Stimulated activated CD4-positive, alpha-beta T cell treated with anti-CD3 and anti-CD28 coated beads, TNF-alpha, amount 100 ng/mL, for 1 hour (primary cell): ENCODE measurements around the gene IGF2BP2.

ENCODE experiments used
- DNase-seq, 3 donors: peaks; one replicate each; pipeline ENCODE4 v3.0.0-alpha.2; 2020; ENCODE audit warnings: low read depth in 3 of 3, low spot score in 1 of 3

Gene IGF2BP2

DNA sequence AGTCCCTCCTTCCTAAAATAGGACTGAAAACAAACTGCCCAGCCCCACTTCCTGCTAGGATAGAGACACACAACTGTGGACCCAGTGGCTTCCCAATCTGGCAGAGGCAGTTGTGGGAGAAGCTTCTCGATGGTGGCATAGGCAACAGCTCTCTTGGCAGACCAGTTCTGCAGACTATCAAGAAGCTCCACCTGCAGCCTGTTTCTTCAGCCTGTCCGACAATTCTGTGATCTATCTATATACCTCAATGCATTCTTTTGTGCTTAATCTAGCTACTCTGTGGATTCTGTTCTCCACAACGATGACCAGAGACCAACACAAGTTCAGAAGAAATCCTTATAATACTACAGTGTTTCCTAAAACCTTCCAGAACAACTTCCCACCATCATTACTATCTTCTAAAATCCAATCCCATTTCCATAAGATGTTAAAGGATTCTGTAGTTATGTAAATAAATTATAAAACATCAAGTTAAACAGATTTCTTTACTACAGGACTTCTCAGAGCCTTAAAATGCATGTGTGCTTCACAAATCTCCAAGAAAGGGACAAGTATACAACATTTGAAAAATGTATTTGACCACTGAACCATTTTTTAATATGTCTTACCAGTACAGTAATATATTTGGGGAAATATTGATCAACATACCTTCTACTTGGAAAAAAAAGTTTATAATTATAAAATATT lies 57.7 kb downstream of the IGF2BP2 start:
- no peak for DNase-seq

DNA sequence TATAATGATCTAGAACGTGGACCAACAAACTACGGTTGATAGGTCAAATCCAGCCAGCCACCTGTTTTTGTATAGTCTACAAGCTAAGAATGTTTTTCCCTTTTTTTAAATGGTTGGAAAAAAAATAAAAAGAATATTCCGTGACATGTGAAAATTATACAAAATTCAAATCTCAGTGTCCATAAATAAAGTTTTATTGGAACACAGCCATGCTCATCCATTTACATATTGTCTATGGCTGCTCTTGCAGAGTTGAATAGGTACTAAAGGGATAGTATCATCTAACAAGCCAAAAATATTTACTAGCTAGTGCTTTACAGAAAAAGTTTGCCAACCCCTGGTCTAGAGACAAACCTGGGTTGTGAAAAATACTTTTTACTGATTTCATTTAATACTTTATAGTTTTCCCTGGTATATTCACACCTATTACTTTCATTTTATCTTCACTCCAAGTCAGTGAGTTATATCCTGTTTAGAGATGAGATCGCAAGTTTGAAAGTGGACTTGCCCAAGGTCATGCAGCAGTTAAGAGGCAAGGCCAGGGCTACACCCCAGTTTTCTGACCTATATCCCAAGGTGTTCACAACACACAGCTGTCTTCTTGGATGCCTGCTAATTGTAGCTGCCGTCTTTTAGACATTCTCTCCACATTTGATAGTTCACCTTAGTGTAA lies 58.4 kb downstream of the IGF2BP2 start:
- DNase-seq = no peak

DNA sequence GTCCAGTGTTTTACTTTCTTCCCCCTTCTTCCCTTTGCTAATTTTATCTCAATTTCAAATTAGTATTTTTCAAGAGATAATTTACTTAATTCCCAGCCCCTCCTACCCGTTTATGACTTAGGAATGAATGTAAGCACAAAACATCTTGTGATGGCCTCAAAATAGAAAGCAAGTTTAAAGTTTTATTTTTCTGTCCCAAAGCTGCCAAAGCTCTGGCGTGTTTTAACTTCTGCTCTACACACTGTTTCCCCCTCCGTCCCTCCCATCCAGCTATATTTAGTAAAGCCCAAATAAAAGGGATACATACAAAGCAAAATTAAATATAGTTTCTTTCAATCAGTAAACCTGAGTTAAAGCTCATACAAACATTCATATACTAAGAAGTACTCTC lies 59.9 kb downstream of the IGF2BP2 start:
- no peak for DNase-seq

DNA sequence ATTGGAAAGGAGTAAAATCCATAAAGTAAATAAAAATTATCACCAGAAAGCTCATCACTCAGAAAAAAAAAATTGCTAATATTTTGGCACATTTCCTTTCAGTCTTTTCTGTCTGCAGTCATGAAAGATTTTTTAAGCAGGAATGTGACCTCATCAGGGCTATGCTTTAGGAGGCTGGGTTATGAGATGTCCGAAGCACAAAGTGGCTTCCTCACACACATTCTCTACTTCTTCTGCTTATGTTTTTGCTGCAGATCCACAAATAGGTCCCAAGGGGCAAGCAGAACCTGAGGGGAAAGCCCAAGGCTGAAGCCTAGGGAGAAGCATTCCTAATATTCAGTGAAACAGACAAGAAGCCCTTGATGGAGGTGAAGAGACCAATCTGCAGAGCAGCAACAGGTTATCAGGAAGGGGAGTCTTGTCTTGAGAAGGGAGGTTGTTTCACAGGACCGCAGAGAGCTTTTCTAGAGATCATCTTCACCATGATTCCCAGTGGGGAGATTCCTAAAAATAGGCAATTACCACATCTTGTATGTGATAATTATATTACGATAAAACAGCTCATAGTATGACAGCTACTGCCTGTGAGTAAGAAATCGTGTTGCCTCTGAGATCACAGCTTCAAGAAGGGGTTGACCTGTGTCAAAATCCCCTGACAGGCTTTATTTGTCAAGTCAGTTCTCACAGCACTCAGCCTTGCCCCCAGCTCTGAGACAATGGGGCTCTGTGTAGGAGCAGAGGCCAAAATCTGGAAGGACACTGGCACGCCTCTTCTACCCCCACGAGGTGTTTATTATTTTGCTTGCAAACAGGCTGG lies 60.5 kb downstream of the IGF2BP2 start:
- DNase-seq = no peak

DNA sequence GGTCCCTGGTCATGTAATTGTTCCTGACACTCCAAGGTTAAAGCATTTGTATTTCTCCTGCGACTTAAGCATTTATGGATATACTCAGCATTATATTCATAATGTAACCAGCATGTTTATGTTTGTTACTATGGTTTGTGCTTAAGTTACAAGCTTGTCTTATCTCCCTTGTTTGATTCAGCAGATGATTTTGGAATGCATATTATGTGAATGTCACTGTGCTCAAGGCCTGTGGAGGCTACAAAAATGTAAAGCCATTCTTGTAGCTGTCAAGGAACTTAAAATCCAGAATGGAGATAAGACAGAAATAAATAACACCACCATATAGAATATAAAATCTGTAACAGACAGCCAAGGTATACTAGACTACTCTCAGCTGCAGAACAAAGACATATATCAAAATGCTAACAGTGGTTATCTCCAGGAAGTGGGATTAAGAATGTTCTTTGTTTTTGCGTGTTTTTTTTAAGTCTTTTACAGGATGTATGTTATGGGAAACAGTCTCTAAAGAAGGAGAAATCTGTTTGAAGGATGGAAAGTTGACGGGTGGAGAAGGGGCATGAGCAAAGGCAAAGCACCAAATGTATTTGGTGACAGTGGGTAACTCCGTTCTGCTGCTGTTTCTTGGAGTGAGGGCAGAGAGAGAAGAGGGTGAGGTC lies 61.4 kb downstream of the IGF2BP2 start:
- no peak for DNase-seq

DNA sequence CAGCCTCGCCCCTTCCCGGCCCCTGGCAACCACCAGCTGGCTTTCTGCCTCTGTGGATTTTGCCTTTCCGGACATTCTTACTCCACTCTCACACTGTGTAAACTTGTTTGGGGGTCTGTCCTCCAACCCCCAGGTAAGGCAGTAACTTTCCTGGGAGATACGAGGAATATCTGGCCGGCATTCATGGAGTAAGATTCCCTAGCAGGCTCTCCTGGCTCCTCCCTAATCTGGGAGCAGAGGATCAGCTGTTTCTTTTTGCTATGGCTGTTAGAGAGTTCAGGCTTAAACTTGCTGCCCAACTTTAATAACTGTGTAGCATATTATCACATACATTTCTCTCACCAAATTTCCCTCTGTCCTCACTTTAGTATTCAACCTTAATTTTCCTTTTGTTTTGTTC lies 64.3 kb downstream of the IGF2BP2 start:
- DNase-seq = no peak

DNA sequence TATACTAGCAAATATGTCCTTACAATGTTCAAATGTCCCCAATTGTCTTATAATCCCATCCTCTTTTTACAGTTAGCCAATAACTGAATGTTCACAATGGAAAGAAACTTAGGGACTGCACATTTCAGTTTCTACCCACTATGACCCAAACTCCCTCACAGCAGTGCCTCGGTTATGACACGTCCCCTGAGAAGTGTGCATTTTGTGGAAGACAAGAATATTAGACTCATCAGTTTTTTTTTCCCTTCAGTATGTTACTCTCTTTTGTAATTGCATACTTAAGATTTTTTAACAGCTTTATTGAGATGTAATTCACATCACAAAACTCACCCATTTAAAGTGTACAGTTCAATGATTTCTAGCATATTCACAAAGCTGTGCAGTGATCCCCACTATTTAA lies 64.8 kb downstream of the IGF2BP2 start:
- DNase-seq = no peak

DNA sequence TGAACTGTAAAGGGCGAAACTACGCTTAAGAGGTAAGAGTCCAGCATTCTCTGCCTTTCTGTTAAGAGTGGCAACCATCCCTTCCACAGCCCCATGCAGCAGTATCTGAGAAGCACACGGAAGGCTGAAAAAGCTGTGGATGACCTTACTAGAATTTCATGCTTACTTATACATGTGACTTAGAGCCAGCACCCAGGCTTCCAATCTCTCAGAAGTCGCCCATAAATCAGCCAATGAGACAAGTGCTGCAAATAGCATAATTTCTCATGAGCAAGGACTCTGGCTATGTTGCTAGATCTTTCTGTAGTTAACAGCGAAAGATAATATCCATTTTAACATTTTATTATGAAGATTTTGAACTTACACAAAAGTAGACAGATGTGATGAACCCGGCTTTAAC lies 65.3 kb downstream of the IGF2BP2 start:
- DNase-seq = no peak

DNA sequence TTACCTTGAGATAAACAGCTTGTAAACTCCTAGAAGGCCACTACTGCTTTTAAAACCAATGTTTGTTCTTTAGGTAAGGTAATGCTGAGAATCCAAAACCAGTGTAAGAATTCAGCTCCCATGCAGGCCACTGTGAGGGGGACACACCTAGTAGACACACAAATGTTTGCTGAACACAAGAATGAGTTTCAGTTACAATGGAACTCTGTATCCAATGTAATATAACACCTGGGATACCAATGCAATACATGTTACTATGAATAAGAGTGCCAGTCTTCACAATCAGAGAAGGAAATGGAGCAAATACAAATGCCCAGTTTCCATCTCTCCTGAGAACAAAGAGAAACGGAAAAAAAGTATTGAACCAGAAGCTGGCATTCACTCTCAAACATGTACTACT lies 65.9 kb downstream of the IGF2BP2 start:
- no peak for DNase-seq

DNA sequence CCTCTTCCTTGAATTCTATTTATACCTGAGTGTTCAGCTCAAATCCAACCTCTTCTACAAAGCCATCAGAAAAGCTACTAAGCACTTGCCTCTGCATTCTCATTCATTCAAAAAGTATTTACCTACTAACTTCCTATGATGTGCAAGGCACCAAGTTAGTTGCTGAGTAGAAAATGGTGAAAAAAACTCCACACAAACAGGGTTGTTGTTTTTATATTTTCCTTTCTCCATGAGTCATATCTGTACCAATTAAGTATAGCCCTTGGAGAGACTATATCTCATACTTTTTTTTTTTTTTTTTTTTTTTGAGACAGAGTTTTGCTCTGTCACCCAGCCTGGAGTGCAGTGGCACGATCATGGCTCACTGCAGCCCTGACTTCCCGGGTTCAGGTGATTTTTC lies 67.7 kb downstream of the IGF2BP2 start:
- no peak for DNase-seq

DNA sequence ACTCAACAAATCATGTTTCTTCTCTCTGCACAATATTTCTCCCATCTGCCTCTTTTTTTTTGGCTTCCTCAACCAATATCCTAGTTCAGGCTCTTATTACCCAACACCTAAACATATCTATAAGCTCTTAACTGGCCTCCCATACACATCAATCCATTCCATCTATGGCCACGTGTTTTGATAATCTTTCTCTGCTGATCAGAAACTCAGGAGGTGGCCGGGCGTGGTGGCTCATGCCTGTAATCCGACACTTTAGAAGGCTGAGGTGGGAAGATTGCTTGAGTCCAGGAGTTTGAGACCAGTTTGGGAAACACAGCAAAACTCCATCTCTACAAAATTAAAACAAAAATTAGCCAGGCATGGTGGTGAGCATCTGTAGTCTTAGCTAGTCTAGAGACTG lies 68.4 kb downstream of the IGF2BP2 start:
- no peak for DNase-seq

DNA sequence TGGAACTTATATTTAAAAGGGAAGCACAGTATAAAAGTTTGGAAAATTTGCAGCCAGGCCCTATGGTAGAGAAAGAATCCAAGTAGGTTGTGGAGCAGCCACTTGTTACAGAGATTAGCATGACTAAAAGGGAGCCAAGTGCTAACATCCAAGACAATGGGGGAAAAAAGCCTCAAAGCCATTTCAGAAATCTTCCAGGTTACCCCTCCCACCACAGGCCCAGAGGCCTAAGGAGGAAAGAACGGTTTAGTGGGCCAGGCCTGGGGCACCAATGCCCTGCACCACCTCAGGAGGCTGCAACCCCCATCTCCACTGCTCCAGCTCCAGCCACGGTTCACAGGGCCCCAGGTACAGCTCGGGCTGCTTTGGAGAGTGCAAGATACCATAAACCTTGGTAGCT lies 69.9 kb downstream of the IGF2BP2 start:
- no peak for DNase-seq

DNA sequence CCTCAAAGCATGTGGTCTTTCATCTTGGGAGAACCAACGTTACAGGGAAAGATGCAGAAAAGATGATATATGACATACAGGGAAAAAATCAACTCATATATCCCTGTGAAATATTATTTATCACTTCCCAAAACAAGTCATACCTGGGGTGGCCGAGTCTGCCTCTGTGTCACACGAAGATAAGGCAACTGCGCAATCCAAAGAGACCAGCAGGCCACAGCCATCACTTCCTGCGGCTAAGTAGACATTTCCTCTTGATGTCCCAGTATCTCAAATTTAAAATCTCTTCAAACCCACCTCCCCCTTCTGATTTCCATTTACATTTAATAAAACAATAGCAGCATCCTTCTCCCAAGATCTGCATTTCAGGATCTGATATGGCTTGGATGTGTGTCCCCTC lies 71.5 kb downstream of the IGF2BP2 start:
- DNase-seq = no peak

DNA sequence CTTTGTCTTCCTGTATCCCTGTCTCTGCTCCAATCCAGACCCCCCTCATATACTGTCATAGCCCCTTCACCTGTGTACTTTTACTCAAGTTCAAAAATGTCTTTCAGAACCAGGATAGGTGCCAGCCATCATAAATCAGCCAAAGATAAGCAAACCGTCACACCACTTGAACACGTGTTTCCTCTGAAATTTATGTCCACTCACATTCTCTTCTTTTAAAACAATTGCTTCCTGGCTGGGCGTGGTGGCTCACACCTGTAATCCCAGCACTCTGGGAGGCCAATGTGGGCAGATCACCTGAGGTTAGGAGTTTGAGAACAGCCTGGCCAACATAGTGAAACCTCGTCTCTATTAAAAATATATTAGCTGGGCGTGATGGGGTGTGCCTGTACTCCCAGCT lies 74.1 kb downstream of the IGF2BP2 start:
- no peak for DNase-seq

DNA sequence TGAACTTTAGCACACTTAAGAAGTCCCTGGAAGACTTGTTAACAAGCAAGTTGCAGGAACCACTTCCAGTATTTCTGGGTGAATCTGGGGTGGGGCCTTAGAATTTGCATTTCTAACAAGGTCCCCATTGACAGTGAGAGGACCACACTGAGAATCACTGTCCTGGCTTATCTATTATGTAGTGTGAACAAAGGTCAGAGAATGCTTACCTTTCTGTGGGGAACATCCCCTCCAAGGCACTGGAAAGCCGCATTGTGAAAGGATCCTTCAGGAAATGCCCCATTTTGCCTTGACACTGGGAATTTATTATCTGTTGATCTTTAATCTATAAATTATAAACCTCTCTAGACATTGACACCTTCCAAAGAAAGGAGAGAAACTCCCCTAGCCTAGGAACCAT lies 74.8 kb downstream of the IGF2BP2 start:
- DNase-seq = no peak

DNA sequence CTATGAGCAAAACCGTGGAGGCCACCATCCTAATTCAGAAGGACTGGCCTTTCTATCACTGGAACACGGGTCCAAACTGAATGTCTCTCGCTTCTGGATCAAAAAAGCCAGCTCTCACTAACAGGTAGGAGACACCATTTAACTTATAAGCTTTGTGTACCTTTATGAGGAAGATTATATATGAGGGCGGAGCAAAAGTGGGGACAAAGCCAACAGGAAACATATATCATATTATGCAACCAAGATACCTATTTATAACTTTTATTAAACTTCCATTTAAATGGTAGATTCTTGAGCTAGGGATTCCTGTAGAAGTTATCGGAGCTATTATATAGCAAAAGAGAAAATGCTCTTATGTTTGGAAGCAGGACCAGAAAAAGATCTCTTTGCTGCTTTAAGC lies 78.4 kb downstream of the IGF2BP2 start:
- DNase-seq = no peak

DNA sequence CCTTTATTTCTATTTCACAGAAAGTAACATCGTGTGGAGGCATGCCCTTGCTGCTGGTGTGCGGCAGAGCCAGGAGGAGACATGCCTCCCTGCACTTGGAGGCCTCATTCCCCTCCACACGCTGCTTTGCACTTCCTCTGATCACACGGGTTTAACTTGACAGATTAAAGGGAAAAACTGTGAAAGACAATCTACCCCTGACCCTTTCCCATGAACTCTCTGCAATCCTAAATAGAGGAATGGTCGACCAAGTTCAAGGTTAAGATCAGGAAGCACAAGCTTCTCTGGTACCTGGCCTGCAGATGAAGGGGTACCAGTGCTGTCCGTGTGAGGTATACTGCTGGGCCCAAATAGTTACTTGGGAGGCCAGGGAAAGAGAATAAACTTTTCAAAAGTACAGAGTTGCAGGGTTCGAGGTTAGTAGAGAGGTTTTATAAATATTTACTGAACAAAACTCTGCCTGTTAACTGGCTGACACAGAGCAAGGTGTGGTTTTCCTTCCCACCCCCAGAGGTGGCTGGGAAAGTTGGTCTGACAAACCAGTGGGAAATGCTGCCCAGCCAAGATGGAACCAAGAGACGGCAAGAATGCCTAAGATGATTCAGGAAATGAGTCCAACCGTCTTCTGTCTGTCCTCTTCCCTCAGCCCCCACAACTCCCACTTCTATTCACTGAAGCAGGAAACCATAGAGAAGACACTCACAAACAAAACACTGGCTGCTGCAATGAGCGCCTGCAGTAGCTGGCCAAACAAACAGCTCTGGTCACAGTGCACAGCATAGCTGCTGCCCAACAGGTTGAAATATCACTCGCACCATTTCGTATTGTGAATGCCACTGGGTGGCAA lies 79.6 kb downstream of the IGF2BP2 start:
- no peak for DNase-seq

DNA sequence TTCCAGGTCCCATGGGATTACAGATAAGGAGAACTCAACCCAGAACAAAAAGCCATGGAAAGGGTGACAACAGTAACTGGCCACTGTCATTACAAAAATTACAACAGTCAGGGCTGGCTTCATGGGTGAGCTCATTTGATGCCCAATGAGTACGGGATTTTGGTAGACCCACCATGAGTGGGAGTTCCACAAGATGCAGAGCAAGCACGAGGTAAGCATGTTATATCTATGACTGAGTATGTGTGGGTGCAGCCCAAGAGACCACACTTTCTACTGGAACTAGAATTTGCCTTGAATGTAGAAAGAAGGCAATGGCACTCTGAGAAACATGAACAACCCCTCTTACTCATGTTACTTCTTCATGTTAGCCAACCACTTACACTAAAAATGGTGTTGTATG lies 83.3 kb downstream of the IGF2BP2 start:
- no peak for DNase-seq

DNA sequence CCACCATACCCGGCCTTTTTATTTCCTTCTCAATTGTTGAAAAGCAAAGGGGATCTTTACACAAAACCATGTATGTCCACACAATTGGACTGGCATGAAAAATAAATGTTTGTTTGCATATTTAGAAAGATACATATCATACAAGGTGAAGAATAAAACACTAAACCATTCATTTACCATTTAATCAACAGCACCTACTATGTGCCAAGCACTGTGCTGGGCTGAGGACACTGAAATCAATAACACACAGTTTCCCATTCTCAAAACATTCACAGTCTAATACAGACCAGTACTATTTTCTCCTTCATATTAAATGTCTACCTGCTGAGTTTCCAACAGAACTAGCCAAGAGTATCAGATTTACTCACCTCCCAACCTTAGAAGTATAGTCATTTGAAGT lies 84.7 kb downstream of the IGF2BP2 start:
- DNase-seq = no peak

DNA sequence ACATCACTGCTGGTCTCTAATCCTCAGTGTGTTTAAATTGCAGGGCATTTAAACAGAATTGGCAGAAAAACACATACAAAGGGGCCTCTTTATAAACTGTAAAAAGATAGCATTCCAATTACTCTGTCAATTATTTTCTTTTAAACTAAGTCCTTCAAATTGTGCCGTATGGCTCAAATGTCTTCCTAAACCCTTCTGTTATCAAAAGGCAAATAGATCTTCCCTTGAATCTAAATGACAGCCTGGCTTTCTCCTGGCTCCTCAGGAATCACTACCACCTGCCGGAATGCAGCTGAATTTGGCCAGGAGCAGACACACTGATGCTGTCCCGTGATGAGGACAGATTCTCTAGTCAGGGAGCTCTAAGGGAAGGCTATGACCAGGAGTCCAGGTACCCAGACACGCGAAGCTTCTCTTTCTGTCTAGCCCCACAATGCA lies 85.6 kb downstream of the IGF2BP2 start:
- DNase-seq = no peak
